Caco-2 (cell line): ENCODE measurements around the gene S100A4. TPM values are rescaled to one million over a fixed set of nuclear protein-coding genes. Genes with fewer than 3 reads are reported as not detected.

ENCODE experiments used
- BruUV-seq: library from RNA; stranded (reverse); fragments of 400-500 nt; replicated peaks from 2 replicates; lab custom pipeline; 2021; lab: Mats Ljungman, UMichigan
- CTCF ChIA-PET: fragments of 300-600 bp; sonication (Branson Sonifier 250); formaldehyde crosslinking; loops from one replicate; lab custom pipeline; 2022; ENCODE audit warnings: antibody characterized with exemption; lab: Charles Lee
- POLR2A ChIA-PET: fragments of 300-600 bp; sonication (Branson Sonifier 250); formaldehyde crosslinking; loops from one replicate; lab custom pipeline; 2022; ENCODE audit warnings: antibody characterized with exemption; lab: Charles Lee
- DNase-seq, 2 experiments: peaks; one replicate each; pipeline versions ENCODE4 v3.0.0 to v3.0.0-alpha.2; 2020 to 2022
- H3K27me3 ChIP-seq: replicated peaks from 2 replicates; pipeline ENCODE4 v1.6.0; 2011; ENCODE audit warnings: low read length; ENCODE audit not compliant: control insufficient read depth, insufficient read depth
- H3K36me3 ChIP-seq: 2 replicates; pipeline ENCODE4 v1.5.1; 2011; ENCODE audit warnings: low read length; ENCODE audit not compliant: control insufficient read depth, insufficient read depth
- H3K4me1 ChIP-seq: fragments of 250-450 bp; sonication (Bioruptor Pico); 2 replicates; pipeline ENCODE4 v1.5.1; 2020; ENCODE audit warnings: mild to moderate bottlenecking
- H3K4me3 ChIP-seq: 2 replicates; pipeline ENCODE4 v1.5.1; 2011; ENCODE audit warnings: low read depth, mild to moderate bottlenecking, control low read depth, low read length
- H3K9me3 ChIP-seq: fragments of 250-450 bp; sonication (Bioruptor Pico); 2 replicates; pipeline ENCODE4 v1.5.1; 2020; ENCODE audit warnings: mild to moderate bottlenecking, moderate library complexity
- H3K27ac Mint-ChIP-seq: one replicate; pipeline ENCODE4 v1.8.0; 2022; ENCODE audit warnings: mixed read lengths; ENCODE audit not compliant: unreplicated experiment
- H3K27me3 Mint-ChIP-seq: one replicate; pipeline ENCODE4 v1.8.0; 2022; ENCODE audit warnings: mixed read lengths; ENCODE audit not compliant: insufficient read depth, unreplicated experiment
- H3K36me3 Mint-ChIP-seq: one replicate; pipeline ENCODE4 v1.8.0; 2022; ENCODE audit warnings: mild to moderate bottlenecking, mixed read lengths; ENCODE audit not compliant: insufficient read depth, unreplicated experiment
- H3K4me1 Mint-ChIP-seq: one replicate; pipeline ENCODE4 v1.8.0; 2022; ENCODE audit warnings: low read depth, mixed read lengths; ENCODE audit not compliant: unreplicated experiment
- H3K4me3 Mint-ChIP-seq: one replicate; pipeline ENCODE4 v1.8.0; 2022; ENCODE audit warnings: mild to moderate bottlenecking, moderate library complexity, mixed read lengths; ENCODE audit not compliant: unreplicated experiment
- H3K9me3 Mint-ChIP-seq: one replicate; pipeline ENCODE4 v1.8.0; 2022; ENCODE audit warnings: mixed read lengths; ENCODE audit not compliant: unreplicated experiment
- intact Hi-C: fragments of 100-400 bp; cut with micrococcal nuclease; formaldehyde crosslinking; loops from one replicate; pipeline ENCODE4 v1.10.0; 2022; ENCODE audit not compliant: unreplicated experiment
- total RNA-seq: library from RNA; stranded (reverse); gene quantifications from 2 replicates; pipeline ENCODE4 v1.2.3, GENCODE V29; 2022
- TF ChIP-seq, protein P1 (sequence below), 2 experiments: fragments of 200-600 bp in 1 of 2; IDR thresholded peaks; 1 replicate in 1 of 2; 2 replicates in 1 of 2; pipeline versions ENCODE4 v1.5.1 to v1.8.0; 2011 to 2022; ENCODE audit warnings: antibody characterized with exemption in 1 of 2, control low read depth in 1 of 2, inconsistent platforms in 1 of 2, low read depth in 1 of 2, low read length in 1 of 2, mild to moderate bottlenecking in 1 of 2, moderate library complexity in 1 of 2; ENCODE audit not compliant: insufficient read depth in 1 of 2, severe bottlenecking in 1 of 2, unreplicated experiment in 1 of 2

The S100A4 gene
- total RNA-seq, 1 experiment from 2014 or later, result 53.6 TPM

DNA sequence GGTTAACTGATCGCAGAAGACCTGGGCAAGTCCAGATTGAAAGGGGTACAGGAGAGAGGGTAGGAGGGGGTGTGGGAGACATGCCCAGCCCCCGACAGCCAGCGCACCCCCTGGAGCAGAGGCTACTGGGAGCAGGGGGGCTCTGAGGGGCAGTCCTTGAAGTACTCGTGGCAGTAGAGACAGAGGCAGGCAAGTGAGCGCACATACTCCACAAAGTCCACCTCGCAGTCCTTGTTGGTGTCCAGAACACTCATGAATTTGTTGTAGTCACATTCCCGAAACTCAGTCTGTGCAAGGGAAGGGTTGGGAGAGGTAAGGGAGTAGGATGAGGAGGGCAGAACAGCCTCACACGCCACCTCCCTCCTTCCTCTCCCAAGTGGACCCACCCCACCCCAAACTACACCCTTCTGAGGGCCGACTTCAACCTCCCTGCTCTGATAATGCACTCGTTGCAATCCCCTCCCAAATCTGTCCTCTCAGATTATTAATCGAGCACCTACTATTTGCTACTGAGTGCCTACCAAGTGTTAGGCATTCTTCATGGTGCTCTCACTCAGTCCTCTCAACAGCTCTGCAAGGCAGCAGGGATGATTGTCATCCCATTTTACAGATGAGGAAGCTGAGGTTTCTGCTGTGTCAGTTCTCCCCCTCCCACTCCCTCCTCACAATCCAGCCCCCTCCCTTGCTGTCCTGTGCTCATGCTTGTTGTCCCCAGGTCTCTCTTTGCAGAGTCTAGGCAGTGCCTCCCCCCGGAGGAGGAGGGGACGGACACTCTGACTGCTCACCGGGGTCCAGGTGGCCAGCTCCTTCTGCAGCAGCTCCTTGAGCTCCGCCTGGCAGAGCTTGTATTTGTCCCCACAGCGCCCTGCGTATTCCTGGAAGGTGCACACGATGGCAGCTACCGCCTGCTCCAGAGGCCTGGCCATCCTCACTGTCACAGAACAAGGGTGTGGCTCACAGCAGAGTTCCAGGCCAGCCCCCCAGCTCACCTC is 2.2 kb upstream of the S100A4 start:
- Histone ChIP-seq H3K27me3 (no peaks in the 10 kb centered on the region), H3K4me1 (peaks cover 66% of the 10 kb centered on the region), H3K4me3 (no peak overlapping the region), H3K9me3 (no peaks in the 10 kb centered on the region), H3K36me3 (no peaks in the 10 kb centered on the region)
- BruUV-seq, result no TSS peak
- CTCF ChIA-PET, result interaction anchor here (1.2 kb wide), 1 partner anchor 27 kb away, joined by 3 read pairs; no protein-coding TSS in a partner anchor
- TF ChIP-seq, protein P1, sequence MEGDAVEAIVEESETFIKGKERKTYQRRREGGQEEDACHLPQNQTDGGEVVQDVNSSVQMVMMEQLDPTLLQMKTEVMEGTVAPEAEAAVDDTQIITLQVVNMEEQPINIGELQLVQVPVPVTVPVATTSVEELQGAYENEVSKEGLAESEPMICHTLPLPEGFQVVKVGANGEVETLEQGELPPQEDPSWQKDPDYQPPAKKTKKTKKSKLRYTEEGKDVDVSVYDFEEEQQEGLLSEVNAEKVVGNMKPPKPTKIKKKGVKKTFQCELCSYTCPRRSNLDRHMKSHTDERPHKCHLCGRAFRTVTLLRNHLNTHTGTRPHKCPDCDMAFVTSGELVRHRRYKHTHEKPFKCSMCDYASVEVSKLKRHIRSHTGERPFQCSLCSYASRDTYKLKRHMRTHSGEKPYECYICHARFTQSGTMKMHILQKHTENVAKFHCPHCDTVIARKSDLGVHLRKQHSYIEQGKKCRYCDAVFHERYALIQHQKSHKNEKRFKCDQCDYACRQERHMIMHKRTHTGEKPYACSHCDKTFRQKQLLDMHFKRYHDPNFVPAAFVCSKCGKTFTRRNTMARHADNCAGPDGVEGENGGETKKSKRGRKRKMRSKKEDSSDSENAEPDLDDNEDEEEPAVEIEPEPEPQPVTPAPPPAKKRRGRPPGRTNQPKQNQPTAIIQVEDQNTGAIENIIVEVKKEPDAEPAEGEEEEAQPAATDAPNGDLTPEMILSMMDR (IDR thresholded peaks at IDR 0.05; ENCODE audit: insufficient read depth in 1 of 2, low read depth in 1 of 2, low read length in 1 of 2, severe bottlenecking in 1 of 2, unreplicated experiment in 1 of 2), result no peak
- Mint-ChIP-seq H3K9me3 (no peaks in the 10 kb centered on the region), H3K4me3 (no peak overlapping the region), H3K27me3 (no peaks in the 10 kb centered on the region), H3K27ac (peak overlapping the region; percentile 95), H3K36me3 (peaks cover 7% of the 10 kb centered on the region), H3K4me1 (peaks cover 61% of the 10 kb centered on the region)
- POLR2A ChIA-PET, result interaction anchor here (0.8 to 0.9 kb wide), 2 partner anchors 28 to 68 kb away, joined by 3 read pairs; partner anchors contain the start of gene S100A14
- no peak for DNase-seq
- intact Hi-C loops, result no loop called here

DNA sequence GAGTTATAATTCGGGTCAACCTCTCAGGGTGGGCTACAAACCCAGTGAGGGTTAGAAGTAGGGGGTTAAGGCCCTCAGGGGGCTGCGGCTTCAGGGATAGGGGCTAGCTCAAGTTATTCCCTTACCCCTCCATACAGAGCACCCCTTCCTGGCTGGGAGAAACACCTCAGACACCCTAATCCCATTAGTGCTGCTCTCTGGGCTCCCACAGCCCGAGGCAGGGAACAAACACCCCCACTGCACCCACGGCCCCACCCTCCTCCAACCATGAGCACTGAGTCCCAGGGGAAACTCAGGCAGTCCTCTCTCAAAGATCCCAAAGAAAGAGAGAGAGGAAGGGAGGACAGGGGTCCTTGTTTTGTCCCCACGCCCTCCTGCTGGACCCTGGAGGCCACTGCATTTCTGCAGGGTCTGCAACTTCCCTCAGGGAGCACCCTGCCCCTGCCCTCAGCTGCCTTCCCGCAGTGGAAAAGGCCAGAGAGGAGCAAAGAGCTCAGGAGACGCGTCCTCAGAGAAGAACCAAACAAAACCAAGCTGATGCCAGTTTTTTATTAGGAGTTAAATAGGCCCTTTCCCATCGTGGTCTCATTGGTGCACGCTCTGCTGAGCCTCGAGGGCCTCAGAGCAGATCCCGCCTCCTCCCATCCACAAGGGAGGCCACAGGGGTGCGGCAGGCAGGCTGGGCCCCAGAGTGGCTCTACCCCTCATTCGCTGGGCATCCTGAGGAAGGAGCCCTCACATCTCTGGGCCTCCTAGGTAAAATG is 1.4 kb upstream of the S100A4 start:
- H3K4me1 ChIP-seq, result peaks cover 66% of the 10 kb centered on the region
- ChIA-PET POLR2A (no interaction called here), CTCF (interaction anchor here (0.6 to 3.3 kb wide), 2 partner anchors 14 to 235 kb away, joined by 3 to 16 read pairs; no protein-coding TSS in a partner anchor)
- H3K27me3 Mint-ChIP-seq, result no peaks in the 10 kb centered on the region
- TF ChIP-seq, protein P1 (IDR thresholded peaks at IDR 0.05; ENCODE audit: insufficient read depth in 1 of 2, low read depth in 1 of 2, low read length in 1 of 2, severe bottlenecking in 1 of 2, unreplicated experiment in 1 of 2), result no peak
- no peaks in the 10 kb centered on the region for H3K36me3 ChIP-seq
- H3K27ac Mint-ChIP-seq, result peak overlapping the region; percentile 95
- no peak for DNase-seq
- no peaks in the 10 kb centered on the region for H3K9me3 Mint-ChIP-seq
- no peak overlapping the region for H3K4me3 ChIP-seq
- peaks cover 11% of the 10 kb centered on the region for H3K36me3 Mint-ChIP-seq
- intact Hi-C loops, result no loop called here
- no peaks in the 10 kb centered on the region for H3K27me3 ChIP-seq
- H3K4me3 Mint-ChIP-seq, result no peak overlapping the region
- no TSS peak for BruUV-seq
- no peaks in the 10 kb centered on the region for H3K9me3 ChIP-seq
- peaks cover 58% of the 10 kb centered on the region for H3K4me1 Mint-ChIP-seq

DNA sequence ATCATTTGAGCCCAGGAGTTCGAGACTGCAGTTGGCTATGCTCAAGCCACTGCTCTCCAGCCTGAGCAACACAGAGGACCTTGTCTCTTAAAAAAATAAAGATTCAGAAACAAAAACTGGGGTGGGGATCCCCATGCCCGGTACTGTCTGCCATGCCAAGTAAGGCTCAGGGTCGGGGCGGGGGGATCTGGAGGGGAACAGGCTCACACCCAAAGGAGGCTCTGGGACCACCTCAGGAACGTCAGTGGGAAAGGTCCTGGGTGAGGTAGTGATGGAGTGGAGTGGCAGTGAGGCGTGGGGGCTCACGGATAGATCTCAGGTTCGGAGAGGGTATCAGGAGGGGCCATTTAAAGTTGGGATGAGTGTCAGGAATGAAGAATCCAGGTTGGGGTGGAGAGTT is 765 bp upstream of the S100A4 start:
- ChIA-PET POLR2A (no interaction called here), CTCF (interaction anchor here (3.3 kb wide), 1 partner anchor 14 kb away, joined by 16 read pairs; no protein-coding TSS in a partner anchor)
- peaks cover 59% of the 10 kb centered on the region for H3K4me1 Mint-ChIP-seq
- TF ChIP-seq, protein P1 (IDR thresholded peaks at IDR 0.05; ENCODE audit: insufficient read depth in 1 of 2, low read depth in 1 of 2, low read length in 1 of 2, severe bottlenecking in 1 of 2, unreplicated experiment in 1 of 2), result no peak
- Histone ChIP-seq H3K9me3 (no peaks in the 10 kb centered on the region), H3K27me3 (no peaks in the 10 kb centered on the region), H3K4me1 (peaks cover 66% of the 10 kb centered on the region), H3K4me3 (no peak overlapping the region), H3K36me3 (no peaks in the 10 kb centered on the region)
- H3K36me3 Mint-ChIP-seq, result peaks cover 11% of the 10 kb centered on the region
- no TSS peak for BruUV-seq
- H3K27ac Mint-ChIP-seq, result peak overlapping the region; percentile 95
- intact Hi-C loops, result no loop called here
- H3K4me3 Mint-ChIP-seq, result no peak overlapping the region
- no peaks in the 10 kb centered on the region for H3K9me3 Mint-ChIP-seq
- DNase-seq, result no peak
- H3K27me3 Mint-ChIP-seq, result no peaks in the 10 kb centered on the region
